ENCODE measurements around the gene CEP104. TPM values are rescaled to one million over a fixed set of nuclear protein-coding genes. Genes with fewer than 3 reads are reported as not detected.

The CEP104 gene
- total and polyA plus RNA-seq, 2 donors (not counting 1 experiment from before 2014, with no cell fraction given) = 25.4 to 28.9 TPM

- H2AFZ ChIP-seq (ENCODE audit: low read length) = no peak overlapping the region
- no peak overlapping the region for H3K27ac ChIP-seq (ENCODE audit: insufficient read depth, low read length)
- no peak overlapping the region for H3K4me2 ChIP-seq (ENCODE audit: extremely low read depth, insufficient read depth, low read length)
- H3K36me3 ChIP-seq (ENCODE audit: control insufficient read depth, insufficient read depth, low read length) = peaks cover 13% of the 10 kb centered on the region
- no peaks in the 10 kb centered on the region for H3K27me3 ChIP-seq (ENCODE audit: control insufficient read depth, insufficient read depth, low read length)
- no peak for DNase-seq (ENCODE audit: low read depth in 2 of 2)
- H3K9ac ChIP-seq (ENCODE audit: insufficient read depth, low read length) = no peak overlapping the region
- no peak overlapping the region for H3K4me3 ChIP-seq (replicated peaks in 1 of 4; ENCODE audit: control extremely low read depth in 1 of 4, insufficient read depth in 1 of 4, low read depth in 3 of 4, low read length in 4 of 4)
- H3K79me2 ChIP-seq (ENCODE audit: control insufficient read depth, insufficient read depth, low read length) = no peaks in the 10 kb centered on the region
- peaks cover 5% of the 10 kb centered on the region for H3K4me1 ChIP-seq (ENCODE audit: control insufficient read depth, extremely low read depth, insufficient read depth, low read length)
- no peaks in the 10 kb centered on the region for H4K20me1 ChIP-seq (ENCODE audit: control insufficient read depth, extremely low read depth, insufficient read depth, low read length)
- TF ChIP-seq EZH2 (IDR thresholded peaks at IDR 0.05; ENCODE audit: low read length, missing control alignments) (no peak), CTCF (conservative IDR thresholded peaks at IDR 0.05 in 1 of 2, IDR thresholded peaks at IDR 0.05 in 1 of 2; ENCODE audit: low read depth in 1 of 2, low read length in 2 of 2) (no peak)
- H3K9me3 ChIP-seq (ENCODE audit: control insufficient read depth, insufficient read depth, low read depth, low read length) = no peaks in the 10 kb centered on the region
Observed at GRCh38 chr1:3778590-3779264, 78.3 kb downstream of the CEP104 start.

- Histone ChIP-seq H3K4me2 (ENCODE audit: extremely low read depth, insufficient read depth, low read length) (no peak overlapping the region), H3K27ac (ENCODE audit: insufficient read depth, low read length) (no peak overlapping the region), H2AFZ (ENCODE audit: low read length) (no peak overlapping the region), H3K9me3 (ENCODE audit: control insufficient read depth, insufficient read depth, low read depth, low read length) (no peaks in the 10 kb centered on the region), H3K79me2 (ENCODE audit: control insufficient read depth, insufficient read depth, low read length) (no peaks in the 10 kb centered on the region), H3K9ac (ENCODE audit: insufficient read depth, low read length) (no peak overlapping the region), H3K27me3 (ENCODE audit: control insufficient read depth, insufficient read depth, low read length) (no peaks in the 10 kb centered on the region), H3K4me3 (replicated peaks in 1 of 4; ENCODE audit: control extremely low read depth in 1 of 4, insufficient read depth in 1 of 4, low read depth in 3 of 4, low read length in 4 of 4) (no peak overlapping the region), H3K4me1 (ENCODE audit: control insufficient read depth, extremely low read depth, insufficient read depth, low read length) (peaks cover 5% of the 10 kb centered on the region), H4K20me1 (ENCODE audit: control insufficient read depth, extremely low read depth, insufficient read depth, low read length) (no peaks in the 10 kb centered on the region), H3K36me3 (ENCODE audit: control insufficient read depth, insufficient read depth, low read length) (peaks cover 13% of the 10 kb centered on the region)
- TF ChIP-seq CTCF (conservative IDR thresholded peaks at IDR 0.05 in 1 of 2, IDR thresholded peaks at IDR 0.05 in 1 of 2; ENCODE audit: low read depth in 1 of 2, low read length in 2 of 2) (no peak), EZH2 (IDR thresholded peaks at IDR 0.05; ENCODE audit: low read length, missing control alignments) (no peak)
- no peak for DNase-seq (ENCODE audit: low read depth in 2 of 2)
Observed at GRCh38 chr1:3777647-3778589, 79.1 kb downstream of the CEP104 start.

GRCh38 chr1:3777078-3777547 is 79.9 kb downstream of the CEP104 start:
- no peaks in the 10 kb centered on the region for H4K20me1 ChIP-seq (ENCODE audit: control insufficient read depth, extremely low read depth, insufficient read depth, low read length)
- H2AFZ ChIP-seq (ENCODE audit: low read length) = no peak overlapping the region
- no peak overlapping the region for H3K4me3 ChIP-seq (replicated peaks in 1 of 4; ENCODE audit: control extremely low read depth in 1 of 4, insufficient read depth in 1 of 4, low read depth in 3 of 4, low read length in 4 of 4)
- peaks cover 9% of the 10 kb centered on the region for H3K36me3 ChIP-seq (ENCODE audit: control insufficient read depth, insufficient read depth, low read length)
- DNase-seq (ENCODE audit: low read depth in 2 of 2) = no peak
- no peak overlapping the region for H3K27ac ChIP-seq (ENCODE audit: insufficient read depth, low read length)
- H3K79me2 ChIP-seq (ENCODE audit: control insufficient read depth, insufficient read depth, low read length) = no peaks in the 10 kb centered on the region
- H3K4me2 ChIP-seq (ENCODE audit: extremely low read depth, insufficient read depth, low read length) = no peak overlapping the region
- H3K27me3 ChIP-seq (ENCODE audit: control insufficient read depth, insufficient read depth, low read length) = no peaks in the 10 kb centered on the region
- no peaks in the 10 kb centered on the region for H3K9me3 ChIP-seq (ENCODE audit: control insufficient read depth, insufficient read depth, low read depth, low read length)
- peaks cover 5% of the 10 kb centered on the region for H3K4me1 ChIP-seq (ENCODE audit: control insufficient read depth, extremely low read depth, insufficient read depth, low read length)
- TF ChIP-seq EZH2 (IDR thresholded peaks at IDR 0.05; ENCODE audit: low read length, missing control alignments) = no peak
- no peak for TF ChIP-seq CTCF (conservative IDR thresholded peaks at IDR 0.05 in 1 of 2, IDR thresholded peaks at IDR 0.05 in 1 of 2; ENCODE audit: low read depth in 1 of 2, low read length in 2 of 2)
- no peak overlapping the region for H3K9ac ChIP-seq (ENCODE audit: insufficient read depth, low read length)

Data from fibroblast of lung (primary cell).